Panc1 (cell line): ENCODE measurements around the gene GSG1L. TPM values are rescaled to one million over a fixed set of nuclear protein-coding genes. Genes with fewer than 3 reads are reported as not detected.

Experiments
- ATAC-seq: fragments of 200-7000 bp; cut with Tn5 transposase; 2 replicates; pipeline ENCODE4 v1.9.1; 2020; ENCODE audit warnings: mild to moderate bottlenecking, moderate library complexity
- BruUV-seq: library from RNA; stranded (reverse); fragments of 400-500 nt; replicated peaks from 2 replicates; lab custom pipeline; 2021; lab: Mats Ljungman, UMichigan
- CTCF ChIA-PET: fragments of 300-600 bp; sonication (Branson Sonifier 250); formaldehyde crosslinking; loops from one replicate; lab custom pipeline; 2022; ENCODE audit warnings: antibody characterized with exemption; lab: Charles Lee
- POLR2A ChIA-PET: fragments of 300-600 bp; sonication (Branson Sonifier 250); formaldehyde crosslinking; loops from one replicate; lab custom pipeline; 2022; ENCODE audit warnings: antibody characterized with exemption; lab: Charles Lee
- DNase-seq: peaks from one replicate; pipeline ENCODE4 v3.0.0-alpha.2; 2010; ENCODE audit warnings: low read depth, low spot score
- H3K27ac ChIP-seq: 2 replicates; pipeline ENCODE4 v1.5.1; 2011; ENCODE audit warnings: mild to moderate bottlenecking, low read length, inconsistent platforms
- H3K27me3 ChIP-seq: fragments of 200-500 bp; sonication (Bioruptor generic); 2 replicates; pipeline ENCODE4 v1.6.0; 2014; ENCODE audit warnings: low read length, inconsistent platforms; ENCODE audit not compliant: control insufficient read depth, insufficient read depth
- H3K36me3 ChIP-seq: fragments of 200-500 bp; sonication (Bioruptor generic); 2 replicates; pipeline ENCODE4 v1.5.1; 2014; ENCODE audit warnings: inconsistent platforms, mild to moderate bottlenecking, low read length, moderate library complexity; ENCODE audit not compliant: control insufficient read depth, insufficient read depth
- H3K4me1 ChIP-seq: 2 replicates; pipeline ENCODE4 v1.5.1; 2011; ENCODE audit warnings: inconsistent platforms, mild to moderate bottlenecking, low read length, moderate library complexity; ENCODE audit not compliant: control insufficient read depth, insufficient read depth
- H3K4me3 ChIP-seq, 2 experiments: 2 replicates each; pipeline ENCODE4 v1.5.1; 2011 to 2012; ENCODE audit warnings: low read depth in 2 of 2, low read length in 2 of 2, mild to moderate bottlenecking in 2 of 2, inconsistent platforms in 1 of 2, moderate library complexity in 1 of 2
- H3K9me3 ChIP-seq: fragments of 200-500 bp; sonication (Bioruptor generic); 2 replicates; pipeline ENCODE4 v1.5.1; 2014; ENCODE audit warnings: low read depth, mild to moderate bottlenecking, inconsistent platforms, low read length, moderate library complexity; ENCODE audit not compliant: control insufficient read depth, insufficient read depth
- POLR2AphosphoS5 ChIP-seq: IDR thresholded peaks from 2 replicates; pipeline ENCODE4 v1.6.1; 2012; ENCODE audit warnings: mild to moderate bottlenecking, low read depth, low read length, moderate library complexity
- SIN3A ChIP-seq: IDR thresholded peaks from 2 replicates; pipeline ENCODE4 v1.6.1; 2012; ENCODE audit warnings: low read depth, mild to moderate bottlenecking, low read length, moderate library complexity, borderline replicate concordance; ENCODE audit not compliant: insufficient read depth
- TCF7L2 ChIP-seq: IDR thresholded peaks from 2 replicates; pipeline ENCODE4 v1.6.1; 2011; ENCODE audit warnings: mild to moderate bottlenecking, low read depth, low read length, inconsistent platforms
- in situ Hi-C: cut with HindIII; loops from 2 replicates; pipeline ENCODE4 v1.10.0; 2016; ENCODE audit warnings: low sequenced_read_pairs, low pct_unique_long_range_greater_than_20kb
- intact Hi-C: fragments of 100-400 bp; cut with micrococcal nuclease; formaldehyde crosslinking; loops from one replicate; pipeline ENCODE4 v1.10.0; 2022; ENCODE audit not compliant: unreplicated experiment
- total RNA-seq: library from RNA; stranded (reverse); gene quantifications from one replicate; pipeline ENCODE4 v1.2.1, GENCODE V29; 2021; ENCODE audit not compliant: unreplicated experiment
- TF ChIP-seq, protein P1 (sequence below), 2 experiments: IDR thresholded peaks; 2 replicates each; pipeline ENCODE4 v1.6.1; 2011 to 2012; ENCODE audit warnings: low read depth in 2 of 2, control low read depth in 1 of 2, low read length in 1 of 2, mild to moderate bottlenecking in 1 of 2, moderate library complexity in 1 of 2; ENCODE audit not compliant: insufficient read depth in 1 of 2
- TF ChIP-seq, protein P2 (sequence below): fragments of 450-650 bp; IDR thresholded peaks from 2 replicates; pipeline ENCODE4 v1.5.1; 2017; ENCODE audit warnings: mild to moderate bottlenecking

GSG1L gene
- total RNA-seq, 1 experiment from 2014 or later = 0.08 TPM

DNA sequence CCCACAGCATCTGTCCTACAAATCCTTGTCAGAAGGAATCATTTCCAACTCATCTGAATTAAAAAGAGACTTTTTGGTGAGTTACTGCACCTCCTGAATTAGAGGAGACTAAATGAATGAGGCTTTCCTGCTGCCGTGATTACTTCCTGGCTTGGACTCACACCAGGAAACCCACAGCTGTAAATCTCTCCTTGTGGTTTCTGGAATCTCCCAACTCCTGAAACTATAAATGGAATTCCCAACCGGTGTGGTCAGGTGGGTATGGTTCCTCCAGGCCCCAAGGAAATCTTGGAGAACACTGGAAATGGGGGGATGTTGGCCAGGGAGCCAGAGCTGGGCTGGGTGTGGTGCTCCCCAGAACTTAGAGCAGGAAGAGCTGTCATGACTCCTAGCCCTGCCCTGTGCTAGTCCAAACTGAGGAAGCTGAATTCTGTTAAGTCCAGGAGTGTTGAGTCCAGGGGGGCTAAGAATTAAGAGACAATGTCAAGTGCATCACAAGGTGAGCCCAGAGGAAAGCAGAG lies 216.4 kb downstream of the GSG1L start:
- ATAC-seq = no peak
- Histone ChIP-seq H3K4me1 (no peaks in the 10 kb centered on the region), H3K9me3 (no peaks in the 10 kb centered on the region), H3K36me3 (no peaks in the 10 kb centered on the region), H3K27me3 (peaks cover 4% of the 10 kb centered on the region; the same call in 1 of the 2 replicates), H3K4me3 (no peak overlapping the region), H3K27ac (no peak overlapping the region)
- DNase-seq = no peak
- CTCF ChIA-PET = interaction anchor here (0.5 kb wide), 1 partner anchor 79 kb away, joined by 3 read pairs; no protein-coding TSS in a partner anchor
- POLR2A ChIA-PET = no interaction called here
- intact Hi-C loops (no loop called here), in situ Hi-C loops (no loop called here)
- TF ChIP-seq, protein P1, sequence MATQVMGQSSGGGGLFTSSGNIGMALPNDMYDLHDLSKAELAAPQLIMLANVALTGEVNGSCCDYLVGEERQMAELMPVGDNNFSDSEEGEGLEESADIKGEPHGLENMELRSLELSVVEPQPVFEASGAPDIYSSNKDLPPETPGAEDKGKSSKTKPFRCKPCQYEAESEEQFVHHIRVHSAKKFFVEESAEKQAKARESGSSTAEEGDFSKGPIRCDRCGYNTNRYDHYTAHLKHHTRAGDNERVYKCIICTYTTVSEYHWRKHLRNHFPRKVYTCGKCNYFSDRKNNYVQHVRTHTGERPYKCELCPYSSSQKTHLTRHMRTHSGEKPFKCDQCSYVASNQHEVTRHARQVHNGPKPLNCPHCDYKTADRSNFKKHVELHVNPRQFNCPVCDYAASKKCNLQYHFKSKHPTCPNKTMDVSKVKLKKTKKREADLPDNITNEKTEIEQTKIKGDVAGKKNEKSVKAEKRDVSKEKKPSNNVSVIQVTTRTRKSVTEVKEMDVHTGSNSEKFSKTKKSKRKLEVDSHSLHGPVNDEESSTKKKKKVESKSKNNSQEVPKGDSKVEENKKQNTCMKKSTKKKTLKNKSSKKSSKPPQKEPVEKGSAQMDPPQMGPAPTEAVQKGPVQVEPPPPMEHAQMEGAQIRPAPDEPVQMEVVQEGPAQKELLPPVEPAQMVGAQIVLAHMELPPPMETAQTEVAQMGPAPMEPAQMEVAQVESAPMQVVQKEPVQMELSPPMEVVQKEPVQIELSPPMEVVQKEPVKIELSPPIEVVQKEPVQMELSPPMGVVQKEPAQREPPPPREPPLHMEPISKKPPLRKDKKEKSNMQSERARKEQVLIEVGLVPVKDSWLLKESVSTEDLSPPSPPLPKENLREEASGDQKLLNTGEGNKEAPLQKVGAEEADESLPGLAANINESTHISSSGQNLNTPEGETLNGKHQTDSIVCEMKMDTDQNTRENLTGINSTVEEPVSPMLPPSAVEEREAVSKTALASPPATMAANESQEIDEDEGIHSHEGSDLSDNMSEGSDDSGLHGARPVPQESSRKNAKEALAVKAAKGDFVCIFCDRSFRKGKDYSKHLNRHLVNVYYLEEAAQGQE (IDR thresholded peaks at IDR 0.05; ENCODE audit: insufficient read depth in 1 of 2, low read depth in 2 of 2, low read length in 1 of 2) = no peak
- TF ChIP-seq, protein P2, sequence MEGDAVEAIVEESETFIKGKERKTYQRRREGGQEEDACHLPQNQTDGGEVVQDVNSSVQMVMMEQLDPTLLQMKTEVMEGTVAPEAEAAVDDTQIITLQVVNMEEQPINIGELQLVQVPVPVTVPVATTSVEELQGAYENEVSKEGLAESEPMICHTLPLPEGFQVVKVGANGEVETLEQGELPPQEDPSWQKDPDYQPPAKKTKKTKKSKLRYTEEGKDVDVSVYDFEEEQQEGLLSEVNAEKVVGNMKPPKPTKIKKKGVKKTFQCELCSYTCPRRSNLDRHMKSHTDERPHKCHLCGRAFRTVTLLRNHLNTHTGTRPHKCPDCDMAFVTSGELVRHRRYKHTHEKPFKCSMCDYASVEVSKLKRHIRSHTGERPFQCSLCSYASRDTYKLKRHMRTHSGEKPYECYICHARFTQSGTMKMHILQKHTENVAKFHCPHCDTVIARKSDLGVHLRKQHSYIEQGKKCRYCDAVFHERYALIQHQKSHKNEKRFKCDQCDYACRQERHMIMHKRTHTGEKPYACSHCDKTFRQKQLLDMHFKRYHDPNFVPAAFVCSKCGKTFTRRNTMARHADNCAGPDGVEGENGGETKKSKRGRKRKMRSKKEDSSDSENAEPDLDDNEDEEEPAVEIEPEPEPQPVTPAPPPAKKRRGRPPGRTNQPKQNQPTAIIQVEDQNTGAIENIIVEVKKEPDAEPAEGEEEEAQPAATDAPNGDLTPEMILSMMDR = no peak
- TF ChIP-seq POLR2AphosphoS5 (no peak), TCF7L2 (no peak), SIN3A (no peak)
- no TSS peak for BruUV-seq

DNA sequence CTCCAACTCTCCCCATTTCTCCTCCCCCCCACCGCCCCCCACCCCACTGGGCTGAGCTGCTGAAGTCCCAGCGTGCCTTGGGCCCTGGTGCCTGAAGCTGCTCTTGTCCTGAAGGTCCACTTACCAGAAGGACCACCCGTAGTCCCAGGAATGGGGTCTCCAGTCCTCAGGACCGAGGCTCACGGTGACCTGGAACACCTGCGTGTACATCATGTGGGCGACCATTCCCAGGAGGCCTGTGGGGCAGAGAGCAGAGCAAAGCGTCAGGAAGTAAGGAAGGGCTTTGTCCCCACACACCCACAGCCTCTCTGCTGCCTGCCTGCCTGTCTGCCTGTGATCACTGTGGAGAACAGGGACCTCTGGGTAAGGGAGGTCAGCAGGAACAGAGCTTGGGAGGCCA lies 218.7 kb downstream of the GSG1L start:
- H3K4me1 ChIP-seq = no peaks in the 10 kb centered on the region
- BruUV-seq = no TSS peak
- H3K36me3 ChIP-seq = no peaks in the 10 kb centered on the region
- H3K27me3 ChIP-seq = peaks cover 2% of the 10 kb centered on the region
- no peak for TF ChIP-seq TCF7L2
- TF ChIP-seq, protein P1 (IDR thresholded peaks at IDR 0.05; ENCODE audit: insufficient read depth in 1 of 2, low read depth in 2 of 2, low read length in 1 of 2) = no peak
- TF ChIP-seq POLR2AphosphoS5 = no peak
- TF ChIP-seq, protein P2 = no peak
- TF ChIP-seq SIN3A = no peak
- ATAC-seq = no peak
- no peak overlapping the region for H3K4me3 ChIP-seq
- CTCF ChIA-PET = interaction anchor here (0.8 kb wide), 1 partner anchor 18 kb away, joined by 7 read pairs; no protein-coding TSS in a partner anchor
- no peak for DNase-seq
- no peak overlapping the region for H3K27ac ChIP-seq
- intact Hi-C loops = no loop called here
- POLR2A ChIA-PET = no interaction called here
- in situ Hi-C loops = no loop called here
- H3K9me3 ChIP-seq = no peaks in the 10 kb centered on the region
